Esophagus squamous epithelium (tissue), 5 donors: ENCODE measurements around the gene ATP8A2. TPM values are rescaled to one million over a fixed set of nuclear protein-coding genes. Genes with fewer than 3 reads are reported as not detected.

Experiments
- DNase-seq: peaks from one replicate; lab custom pipeline; 2025; lab: John Stamatoyannopoulos, UW
- H3K27ac ChIP-seq, 4 donors: fragments of 200-600 bp; sonication (generic); one replicate each; pipeline ENCODE4 v1.5.1; 2016 to 2019; ENCODE audit warnings: mild to moderate bottlenecking in 1 of 4
- H3K27me3 ChIP-seq, 4 donors: fragments of 200-600 bp; sonication (generic); 1 replicate in 3 of 4; 2 replicates in 1 of 4; pipeline versions ENCODE4 v1.5.1 to v1.6.0; 2017 to 2021; ENCODE audit warnings: antibody characterized with exemption in 1 of 4
- H3K36me3 ChIP-seq, 3 donors: fragments of 200-600 bp; sonication (generic); one replicate each; pipeline ENCODE4 v1.5.1; 2016 to 2019
- H3K4me1 ChIP-seq, 3 donors: fragments of 200-600 bp; sonication (generic); one replicate each; pipeline ENCODE4 v1.5.1; 2017 to 2019
- H3K4me3 ChIP-seq, 4 donors: fragments of 200-600 bp; sonication (generic); 1 replicate in 3 of 4; 2 replicates in 1 of 4; pipeline ENCODE4 v1.5.1; 2016 to 2019; ENCODE audit warnings: mild to moderate bottlenecking in 2 of 4, moderate library complexity in 1 of 4
- H3K9me3 ChIP-seq, 3 donors: fragments of 200-600 bp; sonication (generic); one replicate each; pipeline ENCODE4 v1.5.1; 2016 to 2019
- CTCF ChIP-seq, 6 experiments: fragments of 450-650 bp in 4 of 6; fragments of 200-600 bp in 2 of 6; sonication (generic) in 2 of 6; IDR thresholded peaks; one replicate each; pipeline ENCODE4 v1.5.1; 2016 to 2019; ENCODE audit warnings: antibody characterized with exemption in 6 of 6, mild to moderate bottlenecking in 4 of 6, moderate library complexity in 4 of 6
- POLR2A ChIP-seq, 4 donors: fragments of 450-650 bp; IDR thresholded peaks; one replicate each; pipeline ENCODE4 v1.6.1; 2017; ENCODE audit warnings: antibody characterized with exemption in 4 of 4, mild to moderate bottlenecking in 4 of 4, moderate library complexity in 3 of 4
- WGBS, 2 donors: methylation state at CpG; one replicate each; pipeline ENCODE4 v1.1.5; 2018; 5-methylcytosine and 5-hydroxymethylcytosine counted together
- intact Hi-C: fragments of 100-400 bp; cut with DNase I; formaldehyde crosslinking; loops from one replicate; pipeline ENCODE4 v1.15.0; 2022
- total RNA-seq, 4 donors: library from RNA; depleted of rRNA; stranded (reverse); fragments of >200 nt; gene quantifications; one replicate each; pipeline ENCODE4 v1.1.0, GENCODE V29; 2016
- donor health status: DM: yes; HTN: yes; CAD: no.

Gene ATP8A2
- total RNA-seq, 4 donors from 2014 or later = not detected

- H3K9me3 ChIP-seq = no peaks in the 10 kb centered on the region
- WGBS, 2 donors = 50 to 58% methylated on average over 2 of the region's 2 CpGs
- H3K27me3 ChIP-seq = peaks cover 0 to 6% (median 0%) of the 10 kb centered on the region in 4 donors
- TF ChIP-seq CTCF (IDR thresholded peaks at IDR 0.05) (no peak), POLR2A (IDR thresholded peaks at IDR 0.05) (no peak)
- H3K4me1 ChIP-seq = no peaks in the 10 kb centered on the region
- no peak overlapping the region for H3K4me3 ChIP-seq
- no peaks in the 10 kb centered on the region for H3K36me3 ChIP-seq
- intact Hi-C loops = no loop called here
- no peak for DNase-seq
- H3K27ac ChIP-seq = no peak overlapping the region
These were observed 337.3 kb downstream of the ATP8A2 start for GRCh38 chr13:25709088-25709487.

- 57 to 65% methylated on average over 1 of the region's 1 CpG for WGBS, 2 donors
- Histone ChIP-seq H3K27ac (no peak overlapping the region), H3K9me3 (no peaks in the 10 kb centered on the region), H3K4me3 (no peak overlapping the region), H3K4me1 (no peaks in the 10 kb centered on the region), H3K36me3 (no peaks in the 10 kb centered on the region), H3K27me3 (peaks cover 0 to 6% (median 0%) of the 10 kb centered on the region in 4 donors)
- no peak for TF ChIP-seq CTCF (IDR thresholded peaks at IDR 0.05)
- TF ChIP-seq POLR2A (IDR thresholded peaks at IDR 0.05) = no peak
- no peak for DNase-seq
- intact Hi-C loops = no loop called here
These were observed 344.0 kb downstream of the ATP8A2 start for GRCh38 chr13:25715760-25716159.

- H3K9me3 ChIP-seq = no peaks in the 10 kb centered on the region
- 58 to 71% methylated on average over 5 of the region's 5 CpGs for WGBS, 2 donors
- H3K4me3 ChIP-seq = no peak overlapping the region
- TF ChIP-seq CTCF (IDR thresholded peaks at IDR 0.05) (no peak), POLR2A (IDR thresholded peaks at IDR 0.05) (no peak)
- H3K27ac ChIP-seq = no peak overlapping the region
- H3K27me3 ChIP-seq = no peaks in the 10 kb centered on the region
- intact Hi-C loops = no loop called here
- H3K36me3 ChIP-seq = no peaks in the 10 kb centered on the region
- DNase-seq = no peak
- no peaks in the 10 kb centered on the region for H3K4me1 ChIP-seq
These were observed 346.0 kb downstream of the ATP8A2 start for GRCh38 chr13:25717666-25718197.

GRCh38 chr13:25719666-25720065 is 347.9 kb downstream of the ATP8A2 start:
- TF ChIP-seq CTCF (IDR thresholded peaks at IDR 0.05) (no peak), POLR2A (IDR thresholded peaks at IDR 0.05) (no peak)
- Histone ChIP-seq H3K9me3 (no peaks in the 10 kb centered on the region), H3K4me1 (no peaks in the 10 kb centered on the region), H3K4me3 (no peak overlapping the region), H3K36me3 (no peaks in the 10 kb centered on the region), H3K27ac (no peak overlapping the region), H3K27me3 (no peaks in the 10 kb centered on the region)
- DNase-seq = no peak
- WGBS, 2 donors = 92 to 93% methylated on average over 2 of the region's 2 CpGs
- intact Hi-C loops = no loop called here

GRCh38 chr13:25722893-25723292 is 351.1 kb downstream of the ATP8A2 start:
- no peaks in the 10 kb centered on the region for H3K4me1 ChIP-seq
- H3K4me3 ChIP-seq = no peak overlapping the region
- H3K27me3 ChIP-seq = no peaks in the 10 kb centered on the region
- no peak for TF ChIP-seq CTCF (IDR thresholded peaks at IDR 0.05)
- no peak for TF ChIP-seq POLR2A (IDR thresholded peaks at IDR 0.05)
- 50 to 69% methylated on average over 1 of the region's 1 CpG for WGBS, 2 donors
- H3K9me3 ChIP-seq = no peaks in the 10 kb centered on the region
- DNase-seq = no peak
- H3K36me3 ChIP-seq = no peaks in the 10 kb centered on the region
- intact Hi-C loops = no loop called here
- no peak overlapping the region for H3K27ac ChIP-seq
